CD4-positive, alpha-beta T cell treated with Interleukin-15 for 1 hour (primary cell): Measurements from ENCODE around the gene COA6.

Source experiments
- DNase-seq: peaks from one replicate; pipeline ENCODE4 v3.0.0-alpha.2; 2020

Gene COA6

DNA sequence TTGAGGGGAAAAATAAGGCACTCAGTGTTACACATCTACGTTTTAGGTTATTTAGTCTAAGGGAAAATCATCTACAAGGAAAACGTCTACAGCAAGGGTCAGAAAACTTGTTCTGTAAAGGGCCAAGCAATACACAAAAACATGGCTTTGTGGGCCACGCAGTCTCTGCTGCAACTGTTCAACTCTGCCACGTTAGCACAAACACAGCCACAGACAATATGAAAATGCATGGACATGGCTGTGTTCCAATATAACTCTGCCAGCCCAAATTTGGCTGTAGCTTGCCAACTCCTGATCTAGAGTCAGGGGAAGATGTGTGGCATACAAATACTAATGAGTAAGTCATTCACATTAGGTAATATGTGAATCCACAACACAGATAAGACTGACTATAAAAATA lies 40.7 kb downstream of the COA6 start:
- DNase-seq = no peak

GRCh38 chr1:234427950-234428646 lies 54.8 kb downstream of the COA6 start:
- DNase-seq = no peak

DNA sequence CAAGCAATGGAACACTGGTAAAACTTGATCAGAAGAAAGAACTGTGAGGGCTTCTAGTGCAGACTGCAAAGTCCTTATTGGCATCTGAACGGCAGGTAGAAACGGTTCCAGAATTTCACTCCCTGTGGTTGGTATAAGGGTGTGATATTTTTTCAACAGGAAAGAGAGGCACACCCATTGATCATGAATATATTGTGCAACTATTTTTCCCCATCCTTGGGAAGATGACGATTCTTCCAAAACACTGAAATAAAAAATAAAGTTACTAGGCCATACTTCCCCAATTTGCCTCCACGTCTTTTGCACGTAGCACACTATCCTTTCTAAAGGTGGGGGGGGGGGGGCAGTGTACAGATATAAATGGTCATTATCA lies 56.2 kb downstream of the COA6 start:
- DNase-seq = no peak

GRCh38 chr1:234430691-234431090 lies 57.4 kb downstream of the COA6 start:
- DNase-seq = no peak

DNA sequence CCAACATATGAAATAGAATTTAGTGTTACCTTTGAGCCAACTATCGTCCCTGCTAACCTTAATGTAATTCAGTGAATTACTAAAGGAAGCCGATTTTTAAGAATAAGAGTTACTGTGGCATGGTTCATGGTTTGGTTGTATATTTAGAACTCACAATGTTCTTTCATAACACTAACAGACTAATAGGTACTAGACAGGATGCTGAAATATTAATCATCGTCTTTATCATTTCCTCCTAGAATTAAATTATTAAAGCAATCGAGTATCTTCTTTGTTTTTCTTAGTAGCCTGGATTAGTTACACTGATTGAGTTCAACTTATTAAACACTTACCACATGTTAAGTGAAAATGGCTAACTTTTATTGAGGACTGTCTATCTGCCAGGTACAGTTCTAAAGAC lies 58.0 kb downstream of the COA6 start:
- DNase-seq = no peak

GRCh38 chr1:234433563-234434285 lies 60.5 kb downstream of the COA6 start:
- no peak for DNase-seq
